A549 (cell line): ENCODE results near the gene VPS72. TPM values are rescaled to one million over a fixed set of nuclear protein-coding genes. Genes with fewer than 3 reads are reported as not detected.
"Not testable (repeated sequence)": the region's sequence is repeated elsewhere in the genome, so short reads cannot be mapped to it uniquely, and the experiment has no call there.

Experiments used
- ATAC-seq, 2 experiments: fragments of 200-7000 bp in 1 of 2; fragments of >200 bp in 1 of 2; cut with Nextera tagmentation in 1 of 2; cut with Tn5 transposase in 1 of 2; 3 replicates each; pipeline versions ENCODE4 v1.8.0 to v1.9.1; 2018 to 2020; ENCODE audit warnings: mild to moderate bottlenecking in 1 of 2, moderate library complexity in 1 of 2
- CTCF ChIA-PET: fragments of 300-600 bp; sonication (Branson Sonifier 250); formaldehyde crosslinking; extraction: SDS; loops from one replicate; lab custom pipeline; 2021; ENCODE audit warnings: antibody characterized with exemption, inconsistent platforms; lab: Yijun Ruan, JAX
- POLR2A ChIA-PET: fragments of 350-600 bp; formaldehyde crosslinking; extraction: SDS; loops from one replicate; lab custom pipeline; 2021; ENCODE audit warnings: antibody characterized with exemption, inconsistent platforms; lab: Yijun Ruan, JAX
- DNase-seq, 2 experiments: peaks; one replicate each; pipeline versions ENCODE4 v3.0.0 to v3.0.0-alpha.2; 2011 to 2016; ENCODE audit warnings: low read depth in 1 of 2, low spot score in 1 of 2
- FAIRE-seq: peaks from 2 replicates; lab custom pipeline; 2011; peaks lifted over from hg19 to GRCh38; lab: Jason Lieb, UNC
- H3K27ac ChIP-seq, 2 experiments: fragments of >200 bp; sonication (Bioruptor Twin); formaldehyde crosslinking; 3 replicates each; pipeline ENCODE4 v1.5.1; 2016 to 2017
- H3K4me1 ChIP-seq: fragments of >200 bp; sonication (Bioruptor Twin); formaldehyde crosslinking; 3 replicates; pipeline ENCODE4 v1.6.1; 2016
- H3K4me2 ChIP-seq: fragments of >200 bp; sonication (Bioruptor Twin); formaldehyde crosslinking; 3 replicates; pipeline ENCODE4 v1.6.1; 2016
- H3K4me3 ChIP-seq: fragments of >200 bp; sonication (Bioruptor Twin); formaldehyde crosslinking; 3 replicates; pipeline ENCODE4 v1.5.1; 2016
- H3K9me3 ChIP-seq: fragments of >200 bp; sonication (Bioruptor Twin); formaldehyde crosslinking; 3 replicates; pipeline ENCODE4 v1.6.1; 2016
- BHLHE40 ChIP-seq: IDR thresholded peaks from 2 replicates; pipeline ENCODE4 v1.6.1; 2012; ENCODE audit warnings: low read depth, low read length, inconsistent platforms
- CEBPB ChIP-seq, 2 experiments: fragments of >200 bp in 1 of 2; sonication (Bioruptor Twin) in 1 of 2; formaldehyde crosslinking in 1 of 2; IDR thresholded peaks; 2 replicates each; pipeline ENCODE4 v1.6.1; 2012 to 2016
- CHD2 ChIP-seq: fragments of 150-350 bp; IDR thresholded peaks from 2 replicates; pipeline ENCODE4 v1.6.1; 2014; ENCODE audit warnings: low read length; ENCODE audit not compliant: partially characterized antibody
- CHD4 ChIP-seq: fragments of 200-600 bp; sonication (generic); IDR thresholded peaks from 2 replicates; pipeline ENCODE4 v1.6.1; 2016; ENCODE audit warnings: antibody characterized with exemption, mild to moderate bottlenecking, borderline replicate concordance
- EHF ChIP-seq: fragments of 250-450 bp; sonication (Bioruptor Pico); IDR thresholded peaks from 2 replicates; pipeline ENCODE4 v1.5.0; 2020; ENCODE audit warnings: mild to moderate bottlenecking
- EP300 ChIP-seq, 2 experiments: fragments of >200 bp; sonication (Bioruptor Twin); formaldehyde crosslinking; IDR thresholded peaks; 2 replicates in 1 of 2; 3 replicates in 1 of 2; pipeline ENCODE4 v1.6.1; 2016 to 2017
- FOSL2 ChIP-seq, 2 experiments: fragments of 450-650 bp in 1 of 2; fragments of >200 bp in 1 of 2; sonication (Bioruptor Twin) in 1 of 2; formaldehyde crosslinking; IDR thresholded peaks; 2 replicates each; pipeline versions ENCODE4 v1.5.0 to v1.6.1; 2016 to 2020; ENCODE audit warnings: mild to moderate bottlenecking in 1 of 2, moderate library complexity in 1 of 2
- HDAC2 ChIP-seq: fragments of 200-600 bp; sonication (generic); IDR thresholded peaks from 2 replicates; pipeline ENCODE4 v1.6.1; 2016
- HOXA7 ChIP-seq: fragments of 250-450 bp; sonication (Bioruptor Pico); IDR thresholded peaks from 2 replicates; pipeline ENCODE4 v1.5.0; 2020; ENCODE audit warnings: mild to moderate bottlenecking, moderate library complexity
- HOXB5 ChIP-seq: fragments of 250-450 bp; sonication (Bioruptor Pico); IDR thresholded peaks from 2 replicates; pipeline ENCODE4 v1.5.0; 2020; ENCODE audit warnings: mild to moderate bottlenecking, moderate library complexity
- JUN ChIP-seq, 2 experiments: fragments of >200 bp; sonication (Bioruptor Twin); formaldehyde crosslinking; IDR thresholded peaks; 2 replicates in 1 of 2; 3 replicates in 1 of 2; pipeline ENCODE4 v1.6.1; 2016 to 2017
- JUNB ChIP-seq: fragments of >200 bp; sonication (Bioruptor Twin); formaldehyde crosslinking; IDR thresholded peaks from 2 replicates; pipeline ENCODE4 v1.6.1; 2016
- KDM1A ChIP-seq: fragments of 200-600 bp; sonication (generic); IDR thresholded peaks from 2 replicates; pipeline ENCODE4 v1.6.1; 2016; ENCODE audit warnings: low read depth, mild to moderate bottlenecking
- KDM5A ChIP-seq: fragments of 200-600 bp; sonication (generic); IDR thresholded peaks from 2 replicates; pipeline ENCODE4 v1.6.1; 2016; ENCODE audit warnings: antibody characterized with exemption, mild to moderate bottlenecking
- NPAS2 ChIP-seq: fragments of 250-450 bp; sonication (Bioruptor Pico); IDR thresholded peaks from 2 replicates; pipeline ENCODE4 v1.8.0; 2022; ENCODE audit warnings: mild to moderate bottlenecking, moderate library complexity, borderline replicate concordance
- PHF8 ChIP-seq: fragments of 200-600 bp; sonication (generic); IDR thresholded peaks from 2 replicates; pipeline ENCODE4 v1.6.1; 2016; ENCODE audit warnings: low read depth, mild to moderate bottlenecking, antibody characterized with exemption, moderate library complexity, borderline replicate concordance
- POLR2A ChIP-seq: IDR thresholded peaks from 2 replicates; pipeline ENCODE4 v1.6.1; 2012; ENCODE audit warnings: mild to moderate bottlenecking, low read length
- RARB ChIP-seq: fragments of 250-450 bp; sonication (Bioruptor Pico); IDR thresholded peaks from 2 replicates; pipeline ENCODE4 v1.8.0; 2021; ENCODE audit warnings: mild to moderate bottlenecking, moderate library complexity
- RCOR1 ChIP-seq: fragments of 150-350 bp; IDR thresholded peaks from 2 replicates; pipeline ENCODE4 v1.6.1; 2014; ENCODE audit warnings: antibody characterized with exemption, low read length, low read depth
- SMC3 ChIP-seq: fragments of >200 bp; sonication (Bioruptor Twin); formaldehyde crosslinking; IDR thresholded peaks from 3 replicates; pipeline ENCODE4 v1.6.1; 2018; ENCODE audit warnings: inconsistent platforms
- SREBF2 ChIP-seq: fragments of 450-650 bp; IDR thresholded peaks from 2 replicates; pipeline ENCODE4 v1.6.1; 2014; ENCODE audit warnings: mild to moderate bottlenecking, moderate library complexity
- ZNF302 ChIP-seq: fragments of 250-450 bp; sonication (Bioruptor Pico); IDR thresholded peaks from 2 replicates; pipeline ENCODE4 v1.9.0; 2021; ENCODE audit warnings: inconsistent platforms, mild to moderate bottlenecking, moderate library complexity
- WGBS: methylation state at CpG from one replicate; pipeline ENCODE4 v1.1.6; 2017; ENCODE audit errors: missing lambda C conversion rate; 5-methylcytosine and 5-hydroxymethylcytosine counted together
- polyA plus RNA-seq, 4 experiments: library from polyadenylated mRNA; depleted of rRNA in 3 of 4; stranded (reverse); fragments of >200 nt; fragmentation: RNase III in 1 of 4; extraction: RNeasy Plus Mini Kit Qiagen cat#74134 plus additional on column Dnase treatment in 1 of 4; gene quantifications; 2 replicates in 3 of 4; 3 replicates in 1 of 4; pipeline ENCODE4 v1.2.3, GENCODE V29; 2011 to 2017
- TF ChIP-seq, protein P1 (sequence below): fragments of 450-650 bp; IDR thresholded peaks from 2 replicates; pipeline ENCODE4 v1.6.1; 2014; ENCODE audit warnings: antibody characterized with exemption
- TF ChIP-seq, protein P2 (sequence below): fragments of 250-450 bp; sonication (Bioruptor Pico); IDR thresholded peaks from 2 replicates; pipeline ENCODE4 v1.5.0; 2020; ENCODE audit warnings: low read depth, mild to moderate bottlenecking, moderate library complexity

VPS72 gene
- polyA plus RNA-seq, 2 of the 4 experiments (the other 2 are of a cell fraction), result 50.8 to 81.2 TPM

DNA sequence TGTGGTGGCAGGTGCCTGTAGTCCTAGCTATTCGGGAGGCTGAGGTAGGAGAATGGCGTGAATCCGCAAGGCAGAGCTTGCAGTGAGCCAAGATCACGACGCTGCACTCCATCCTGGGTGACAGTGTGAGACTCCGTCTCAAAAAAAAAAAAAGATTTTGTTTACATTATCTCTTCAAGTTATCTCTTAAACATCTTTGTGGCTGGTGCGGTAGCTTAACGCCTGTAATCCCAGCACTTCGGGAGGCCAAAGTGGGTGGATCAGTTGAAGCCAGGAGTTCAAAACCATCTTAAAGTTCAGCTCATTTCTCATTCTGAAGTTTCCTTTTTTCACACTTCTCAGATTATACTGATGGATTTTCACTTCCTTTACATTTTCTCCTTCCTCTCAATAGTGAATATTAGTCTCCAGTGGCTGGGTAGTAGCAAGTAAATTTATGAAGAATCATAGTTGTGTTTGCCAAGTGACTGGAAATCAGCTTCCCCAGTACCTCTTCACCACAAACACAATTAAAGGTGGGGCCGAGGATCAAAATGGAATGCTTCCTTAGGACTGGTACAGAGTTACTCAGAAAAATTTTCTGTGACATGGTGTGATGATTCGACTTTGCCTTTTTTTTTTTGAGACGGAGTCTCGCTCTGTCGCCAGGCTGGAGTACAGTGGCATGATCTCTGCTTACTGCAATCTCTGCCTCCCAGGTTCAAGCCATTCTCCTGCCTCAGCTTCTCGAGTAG, 22.1 kb upstream of the VPS72 start:
- Histone ChIP-seq H3K4me2 (no peak overlapping the region), H3K9me3 (no peaks in the 10 kb centered on the region), H3K27ac (no peak overlapping the region), H3K4me3 (no peak overlapping the region), H3K4me1 (peaks cover 4% of the 10 kb centered on the region; the same call in 1 of the 3 replicates)
- TF ChIP-seq HOXA7 (CRISPR knock-in tag) (no peak), JUN (IDR thresholded peaks at IDR 0.05) (no peak), FOSL2 (IDR thresholded peaks at IDR 0.05) (no peak), FOSL2 (CRISPR knock-in tag; IDR thresholded peaks at IDR 0.05) (no peak), ZNF302 (CRISPR knock-in tag) (no peak), SMC3 (no peak), EP300 (IDR thresholded peaks at IDR 0.05) (no peak), HDAC2 (no peak), EHF (no peak), POLR2A (no peak), CHD2 (no peak), KDM1A (no peak), PHF8 (no peak), BHLHE40 (no peak)
- TF ChIP-seq, protein P1, sequence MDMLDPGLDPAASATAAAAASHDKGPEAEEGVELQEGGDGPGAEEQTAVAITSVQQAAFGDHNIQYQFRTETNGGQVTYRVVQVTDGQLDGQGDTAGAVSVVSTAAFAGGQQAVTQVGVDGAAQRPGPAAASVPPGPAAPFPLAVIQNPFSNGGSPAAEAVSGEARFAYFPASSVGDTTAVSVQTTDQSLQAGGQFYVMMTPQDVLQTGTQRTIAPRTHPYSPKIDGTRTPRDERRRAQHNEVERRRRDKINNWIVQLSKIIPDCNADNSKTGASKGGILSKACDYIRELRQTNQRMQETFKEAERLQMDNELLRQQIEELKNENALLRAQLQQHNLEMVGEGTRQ, result no peak
- TF ChIP-seq, protein P2, sequence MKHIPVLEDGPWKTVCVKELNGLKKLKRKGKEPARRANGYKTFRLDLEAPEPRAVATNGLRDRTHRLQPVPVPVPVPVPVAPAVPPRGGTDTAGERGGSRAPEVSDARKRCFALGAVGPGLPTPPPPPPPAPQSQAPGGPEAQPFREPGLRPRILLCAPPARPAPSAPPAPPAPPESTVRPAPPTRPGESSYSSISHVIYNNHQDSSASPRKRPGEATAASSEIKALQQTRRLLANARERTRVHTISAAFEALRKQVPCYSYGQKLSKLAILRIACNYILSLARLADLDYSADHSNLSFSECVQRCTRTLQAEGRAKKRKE (CRISPR knock-in tag), result no peak
- 92% methylated on average over 15 of the region's 15 CpGs for WGBS
- ChIA-PET POLR2A (interaction anchor here (0.7 kb wide), 1 partner anchor 222 kb away, joined by 3 read pairs; no protein-coding TSS in a partner anchor), CTCF (interaction anchor here (1.3 to 3.5 kb wide), 5 partner anchors 17 to 129 kb away, joined by 3 to 9 read pairs (median 6); no protein-coding TSS in a partner anchor)
- FAIRE-seq, result no peak
- no peak for DNase-seq
- ATAC-seq, result no peak; a peak in 1 of 6 replicates

DNA sequence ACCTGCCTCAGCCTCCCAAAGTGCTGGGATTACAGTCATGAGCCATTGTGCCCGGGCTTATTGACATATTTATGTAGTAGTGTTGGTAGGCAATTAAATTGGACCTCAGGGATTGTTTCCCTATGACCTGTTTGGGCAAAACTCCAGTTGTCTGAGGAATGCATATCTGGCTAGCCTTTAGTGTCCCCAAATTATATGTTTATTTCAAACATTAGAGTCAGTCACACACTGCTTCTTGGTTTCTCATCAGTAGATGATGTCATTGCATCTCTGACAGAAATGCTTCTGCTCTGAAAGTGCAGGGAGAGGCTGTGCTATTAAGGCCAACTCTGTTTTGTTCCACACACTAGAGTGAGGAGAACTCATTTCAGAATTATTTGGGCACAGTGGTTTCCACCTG, 20.8 kb upstream of the VPS72 start:
- ATAC-seq (no peak), FAIRE-seq (no peak), DNase-seq (no peak)
- WGBS, result 70% methylated on average over 1 of the region's 1 CpG
- POLR2A ChIA-PET, result no interaction called here
- H3K4me2 ChIP-seq, result no peak overlapping the region
- peaks cover 4% of the 10 kb centered on the region; the same call in 1 of the 3 replicates for H3K4me1 ChIP-seq
- TF ChIP-seq SMC3 (no peak), RCOR1 (no peak), CEBPB (IDR thresholded peaks at IDR 0.05) (no peak), PHF8 (no peak), JUNB (no peak), CHD4 (no peak), KDM5A (no peak), HOXB5 (CRISPR knock-in tag) (no peak), FOSL2 (IDR thresholded peaks at IDR 0.05) (no peak), FOSL2 (CRISPR knock-in tag; IDR thresholded peaks at IDR 0.05) (no peak), NPAS2 (CRISPR knock-in tag) (no peak), RARB (CRISPR knock-in tag) (no peak), EP300 (IDR thresholded peaks at IDR 0.05) (no peak), SREBF2 (no peak)
- TF ChIP-seq, protein P1, result no peak
- no peaks in the 10 kb centered on the region for H3K9me3 ChIP-seq
- no peak overlapping the region for H3K4me3 ChIP-seq
- no peak overlapping the region for H3K27ac ChIP-seq
- CTCF ChIA-PET, result interaction anchor here (0.9 to 2.7 kb wide), 3 partner anchors 10 to 130 kb away, joined by 3 to 8 read pairs (median 4); no protein-coding TSS in a partner anchor

DNA sequence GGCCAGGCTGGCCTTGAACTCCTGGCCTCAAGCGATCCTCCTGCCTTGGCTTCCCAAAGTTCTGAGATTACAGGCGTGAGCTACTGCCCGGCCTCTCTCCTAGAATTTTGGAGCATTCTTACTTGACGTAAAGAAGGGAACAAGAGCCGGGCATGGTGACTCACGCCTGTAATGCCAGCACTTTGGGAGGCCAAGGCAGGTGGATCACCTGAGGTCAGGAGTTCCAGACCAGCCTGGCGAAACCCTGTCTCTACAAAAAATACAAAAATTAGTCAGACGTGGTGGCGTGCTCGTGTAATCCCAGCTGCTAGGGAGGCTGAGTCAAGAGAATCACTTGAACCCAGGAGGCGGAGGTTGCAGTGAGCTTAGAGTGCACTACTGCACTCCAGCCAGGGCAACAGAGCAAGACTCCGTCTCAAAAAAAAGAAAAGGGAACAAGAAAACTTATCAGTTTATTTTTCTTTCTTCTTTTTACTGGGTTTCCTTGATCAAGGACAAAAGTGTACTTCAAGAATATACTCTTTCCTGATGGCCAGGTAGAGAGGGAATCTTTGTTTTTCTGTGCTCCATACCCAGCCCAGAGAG, 15.5 kb upstream of the VPS72 start:
- H3K9me3 ChIP-seq, H3K4me2 ChIP-seq, DNase-seq, H3K4me3 ChIP-seq, ATAC-seq, FAIRE-seq, H3K27ac ChIP-seq: not testable (repeated sequence)
- ChIA-PET POLR2A (interaction anchor here (0.7 kb wide), 1 partner anchor 13 kb away, joined by 4 read pairs; no protein-coding TSS in a partner anchor), CTCF (interaction anchor here (1.1 to 1.6 kb wide), 2 partner anchors 46 to 108 kb away, joined by 3 read pairs; no protein-coding TSS in a partner anchor)
- WGBS, result 91% methylated on average over 12 of the region's 12 CpGs
- peaks cover 11% of the 10 kb centered on the region; the same call in 1 of the 3 replicates for H3K4me1 ChIP-seq
